Transverse colon (tissue), 4 donors: ENCODE measurements around the gene GNB4. TPM values are rescaled to one million over a fixed set of nuclear protein-coding genes. Genes with fewer than 3 reads are reported as not detected.

ENCODE experiments used
- DNase-seq: peaks from one replicate; pipeline ENCODE4 v3.0.0-alpha.2; 2019
- H3K27ac ChIP-seq, 4 donors: fragments of 200-600 bp; sonication (generic); 2 replicates each; pipeline ENCODE4 v1.5.1; 2016 to 2018; ENCODE audit warnings: inconsistent platforms in 4 of 4
- H3K27me3 ChIP-seq: fragments of 200-600 bp; sonication (generic); 2 replicates; pipeline ENCODE4 v1.5.1; 2017; ENCODE audit warnings: inconsistent platforms
- H3K36me3 ChIP-seq, 4 donors: fragments of 200-600 bp; sonication (generic); 2 replicates each; pipeline ENCODE4 v1.5.1; 2017 to 2019; ENCODE audit warnings: inconsistent platforms in 4 of 4
- H3K4me1 ChIP-seq, 4 donors: fragments of 200-600 bp; sonication (generic); 2 replicates each; pipeline ENCODE4 v1.5.1; 2017 to 2020; ENCODE audit warnings: inconsistent platforms in 4 of 4
- H3K4me3 ChIP-seq, 4 donors: fragments of 200-600 bp; sonication (generic); 1 replicate in 1 of 4; 2 replicates in 3 of 4; pipeline versions ENCODE4 v1.5.1 to v1.6.1; 2017 to 2019; ENCODE audit warnings: inconsistent platforms in 4 of 4
- H3K9me3 ChIP-seq, 2 donors: fragments of 200-600 bp; sonication (generic); 2 replicates each; pipeline ENCODE4 v1.5.1; 2017 to 2019; ENCODE audit warnings: inconsistent platforms in 2 of 2
- CTCF ChIP-seq, 5 experiments: fragments of 200-600 bp in 3 of 5; fragments of 450-650 bp in 2 of 5; sonication (generic) in 3 of 5; IDR thresholded peaks; 1 replicate in 2 of 5; 2 replicates in 3 of 5; pipeline ENCODE4 v1.5.1; 2016 to 2017; ENCODE audit warnings: antibody characterized with exemption in 5 of 5, inconsistent platforms in 3 of 5, mild to moderate bottlenecking in 2 of 5, moderate library complexity in 1 of 5
- EP300 ChIP-seq: sonication (generic); formaldehyde crosslinking; IDR thresholded peaks from one replicate; pipeline ENCODE4 v1.6.1; 2017; ENCODE audit warnings: antibody characterized with exemption, low read depth
- POLR2A ChIP-seq: fragments of 450-650 bp; IDR thresholded peaks from one replicate; pipeline ENCODE4 v1.6.1; 2016; ENCODE audit warnings: antibody characterized with exemption, mild to moderate bottlenecking, moderate library complexity
- POLR2AphosphoS5 ChIP-seq, 3 donors: sonication (generic); formaldehyde crosslinking; IDR thresholded peaks; one replicate each; pipeline ENCODE4 v1.6.1; 2016; ENCODE audit warnings: antibody characterized with exemption in 3 of 3
- WGBS, 2 donors: methylation state at CpG; one replicate each; pipeline ENCODE4 v1.1.5; 2018; ENCODE audit warnings: low coverage in 1 of 2; 5-methylcytosine and 5-hydroxymethylcytosine counted together
- in situ Hi-C, 4 donors: fragments of 200-750 bp; cut with MboI; loops; one replicate each; pipeline versions ENCODE4 v1.15.0 to v1.15.1; 2017; ENCODE audit warnings: low sequenced_read_pairs in 3 of 4, low pct_ligation_motif_present in 1 of 4, low pct_unique_long_range_greater_than_20kb in 1 of 4
- intact Hi-C: fragments of 100-400 bp; cut with DNase I; formaldehyde crosslinking; loops from one replicate; pipeline ENCODE4 v1.15.1; 2023; ENCODE audit warnings: low total_unique reads
- total RNA-seq, 4 donors: library from RNA; depleted of rRNA; stranded (reverse); fragments of >200 nt; gene quantifications; one replicate each; pipeline ENCODE4 v1.1.0, GENCODE V29; 2016

GNB4 gene
- total RNA-seq, 4 donors from 2014 or later: 9.0 to 11.6 (median 10.2) TPM

- no peaks in the 10 kb centered on the region for H3K27me3 ChIP-seq
- DNase-seq: no peak
- 73 to 86% methylated on average over 3 of the region's 3 CpGs for WGBS, 2 donors
- H3K27ac ChIP-seq: no peak overlapping the region
- intact Hi-C loops: no loop called here
- H3K36me3 ChIP-seq: no peaks in the 10 kb centered on the region
- in situ Hi-C loops: no loop called here
- no peak overlapping the region for H3K4me3 ChIP-seq
- no peaks in the 10 kb centered on the region for H3K4me1 ChIP-seq
- no peaks in the 10 kb centered on the region for H3K9me3 ChIP-seq
- TF ChIP-seq POLR2A (no peak), POLR2AphosphoS5 (IDR thresholded peaks at IDR 0.05) (no peak)
Observed at GRCh38 chr3:179486806-179487205, 35.5 kb upstream of the GNB4 start.

- 77 to 78% methylated on average over 3 of the region's 3 CpGs for WGBS, 2 donors
- TF ChIP-seq CTCF (IDR thresholded peaks at IDR 0.05): no peak
- no peak for TF ChIP-seq POLR2A
- TF ChIP-seq EP300: no peak
- no peak for TF ChIP-seq POLR2AphosphoS5 (IDR thresholded peaks at IDR 0.05)
- in situ Hi-C loops (no loop called here), intact Hi-C loops (no loop called here)
- no peak overlapping the region for H3K4me3 ChIP-seq
- H3K36me3 ChIP-seq: no peaks in the 10 kb centered on the region
- H3K27ac ChIP-seq: no peak overlapping the region
- no peak for DNase-seq
- no peaks in the 10 kb centered on the region for H3K4me1 ChIP-seq
- H3K27me3 ChIP-seq: no peaks in the 10 kb centered on the region
- no peaks in the 10 kb centered on the region for H3K9me3 ChIP-seq
Observed at GRCh38 chr3:179482857-179483256, 31.6 kb upstream of the GNB4 start.

GRCh38 chr3:179476215-179476614, 24.9 kb upstream of the GNB4 start:
- Histone ChIP-seq H3K36me3 (no peaks in the 10 kb centered on the region), H3K27me3 (no peaks in the 10 kb centered on the region), H3K9me3 (no peaks in the 10 kb centered on the region), H3K27ac (no peak overlapping the region), H3K4me3 (no peak overlapping the region), H3K4me1 (no peaks in the 10 kb centered on the region)
- intact Hi-C loops: loop anchor here (10.0 kb wide), 1 partner anchor 1919 kb away; no protein-coding TSS in a partner anchor
- no peak for DNase-seq
- WGBS, 2 donors: 82 to 83% methylated on average over 1 to 2 of the region's 2 CpGs
- in situ Hi-C loops: no loop called here
- no peak for TF ChIP-seq CTCF (IDR thresholded peaks at IDR 0.05)
- TF ChIP-seq POLR2AphosphoS5 (IDR thresholded peaks at IDR 0.05): no peak
- no peak for TF ChIP-seq POLR2A
- no peak for TF ChIP-seq EP300

GRCh38 chr3:179474480-179474879, 23.2 kb upstream of the GNB4 start:
- intact Hi-C loops (loop anchor here (10.0 kb wide), 1 partner anchor 1920 kb away; no protein-coding TSS in a partner anchor), in situ Hi-C loops (no loop called here)
- Histone ChIP-seq H3K4me3 (no peak overlapping the region), H3K36me3 (no peaks in the 10 kb centered on the region), H3K27me3 (no peaks in the 10 kb centered on the region), H3K4me1 (no peaks in the 10 kb centered on the region), H3K27ac (no peak overlapping the region), H3K9me3 (no peaks in the 10 kb centered on the region)
- DNase-seq: no peak
- TF ChIP-seq CTCF (IDR thresholded peaks at IDR 0.05): no peak
- no peak for TF ChIP-seq POLR2AphosphoS5 (IDR thresholded peaks at IDR 0.05)
- TF ChIP-seq POLR2A: no peak
- TF ChIP-seq EP300: no peak

GRCh38 chr3:179473565-179473964, 22.3 kb upstream of the GNB4 start:
- no peak for TF ChIP-seq CTCF (IDR thresholded peaks at IDR 0.05)
- TF ChIP-seq POLR2A: no peak
- TF ChIP-seq EP300: no peak
- TF ChIP-seq POLR2AphosphoS5 (IDR thresholded peaks at IDR 0.05): no peak
- 59 to 61% methylated on average over 4 of the region's 4 CpGs for WGBS, 2 donors
- DNase-seq: no peak
- peak overlapping the region in 1 of 4 donors; percentile 25 for H3K27ac ChIP-seq
- no peaks in the 10 kb centered on the region for H3K4me1 ChIP-seq
- H3K4me3 ChIP-seq: no peak overlapping the region
- in situ Hi-C loops: no loop called here
- no peaks in the 10 kb centered on the region for H3K27me3 ChIP-seq
- H3K9me3 ChIP-seq: no peaks in the 10 kb centered on the region
- no peaks in the 10 kb centered on the region for H3K36me3 ChIP-seq
- intact Hi-C loops: loop anchor here (10.0 kb wide), 1 partner anchor 1921 kb away; no protein-coding TSS in a partner anchor
